BJ (cell line): ENCODE measurements around the gene MPZL3. TPM values are rescaled to one million over a fixed set of nuclear protein-coding genes. Genes with fewer than 3 reads are reported as not detected.

Experiments used
- CTCF ChIA-PET: fragments of 350-600 bp; formaldehyde crosslinking; extraction: SDS; loops from one replicate; lab custom pipeline; 2021; ENCODE audit warnings: antibody characterized with exemption, inconsistent platforms; lab: Yijun Ruan, JAX
- POLR2A ChIA-PET: fragments of 300-600 bp; sonication (Branson Sonifier 250); formaldehyde crosslinking; extraction: SDS; loops from one replicate; lab custom pipeline; 2021; ENCODE audit warnings: antibody characterized with exemption; lab: Charles Lee
- DNase-seq: peaks from one replicate; pipeline ENCODE4 v3.0.0-alpha.2; 2011; ENCODE audit warnings: low read depth
- H3K27me3 ChIP-seq: 2 replicates; pipeline ENCODE4 v1.6.0; 2011; ENCODE audit warnings: low read length; ENCODE audit not compliant: control insufficient read depth, insufficient read depth
- H3K36me3 ChIP-seq: 2 replicates; pipeline ENCODE4 v1.5.1; 2011; ENCODE audit warnings: low read length; ENCODE audit not compliant: control insufficient read depth, insufficient read depth
- H3K4me3 ChIP-seq: 2 replicates; pipeline ENCODE4 v1.5.1; 2011; ENCODE audit warnings: low read depth, mild to moderate bottlenecking, control low read depth, low read length
- CTCF ChIP-seq: IDR thresholded peaks from 2 replicates; pipeline ENCODE4 v1.5.1; 2011; ENCODE audit warnings: low read depth, mild to moderate bottlenecking, control low read depth, inconsistent platforms, low read length, moderate library complexity; ENCODE audit not compliant: insufficient read depth
- polyA plus RNA-seq: library from polyadenylated mRNA; depleted of rRNA; stranded (reverse); fragments of >200 nt; gene quantifications from 2 replicates; pipeline ENCODE4 v1.2.3, GENCODE V29; 2011

Gene MPZL3
- polyA plus RNA-seq, 1 experiment = 0.39 TPM

GRCh38 chr11:118259138-118259537 is 7.0 kb upstream of the MPZL3 start:
- POLR2A ChIA-PET = no interaction called here
- DNase-seq = no peak
- Histone ChIP-seq H3K27me3 (peaks cover 14% of the 10 kb centered on the region), H3K36me3 (no peaks in the 10 kb centered on the region), H3K4me3 (no peak overlapping the region)
- TF ChIP-seq CTCF = no peak
- CTCF ChIA-PET = no interaction called here

- Histone ChIP-seq H3K36me3 (no peaks in the 10 kb centered on the region), H3K27me3 (peaks cover 9% of the 10 kb centered on the region), H3K4me3 (no peak overlapping the region)
- POLR2A ChIA-PET = no interaction called here
- CTCF ChIA-PET = no interaction called here
- no peak for DNase-seq
- no peak for TF ChIP-seq CTCF
Observed at GRCh38 chr11:118258410-118258809, 6.2 kb upstream of the MPZL3 start.

GRCh38 chr11:118252688-118253087 is 523 bp upstream of the MPZL3 start:
- Histone ChIP-seq H3K4me3 (no peak overlapping the region), H3K27me3 (peaks cover 2% of the 10 kb centered on the region), H3K36me3 (no peaks in the 10 kb centered on the region)
- no peak for DNase-seq
- CTCF ChIA-PET = interaction anchor here (1.2 kb wide), 1 partner anchor 13 kb away, joined by 4 read pairs; no protein-coding TSS in a partner anchor
- no peak for TF ChIP-seq CTCF
- POLR2A ChIA-PET = no interaction called here

- no peak for TF ChIP-seq CTCF
- no peak for DNase-seq
- Histone ChIP-seq H3K36me3 (no peaks in the 10 kb centered on the region), H3K4me3 (no peak overlapping the region), H3K27me3 (peaks cover 4% of the 10 kb centered on the region; the same call in 1 of the 2 replicates)
- POLR2A ChIA-PET = no interaction called here
- CTCF ChIA-PET = no interaction called here
Observed at GRCh38 chr11:118247041-118247440, 5.1 kb downstream of the MPZL3 start.

- no peak for DNase-seq
- Histone ChIP-seq H3K4me3 (no peak overlapping the region), H3K36me3 (no peaks in the 10 kb centered on the region), H3K27me3 (peaks cover 6% of the 10 kb centered on the region)
- POLR2A ChIA-PET = no interaction called here
- CTCF ChIA-PET = no interaction called here
- no peak for TF ChIP-seq CTCF
Observed at GRCh38 chr11:118245936-118246562, 6.1 kb downstream of the MPZL3 start.
